Chondrocyte (in vitro differentiated cells): ENCODE measurements around the gene MRPL36. TPM values are rescaled to one million over a fixed set of nuclear protein-coding genes. Genes with fewer than 3 reads are reported as not detected.

Source experiments
- DNase-seq: peaks from one replicate; pipeline ENCODE4 v3.0.0; 2021; ENCODE audit warnings: mixed read lengths, low spot score
- H3K27ac Mint-ChIP-seq: one replicate; pipeline ENCODE4 v1.8.0; 2021; ENCODE audit warnings: mild to moderate bottlenecking, moderate library complexity, mixed read lengths; ENCODE audit not compliant: unreplicated experiment
- H3K27me3 Mint-ChIP-seq: 2 replicates; pipeline ENCODE4 v1.8.0; 2021; ENCODE audit warnings: low read depth, mixed read lengths
- H3K36me3 Mint-ChIP-seq: 2 replicates; pipeline ENCODE4 v1.8.0; 2021; ENCODE audit warnings: low read depth, mixed read lengths
- H3K4me1 Mint-ChIP-seq: 2 replicates; pipeline ENCODE4 v1.8.0; 2021; ENCODE audit warnings: low read depth, mild to moderate bottlenecking, mixed read lengths
- H3K4me3 Mint-ChIP-seq: one replicate; pipeline ENCODE4 v1.8.0; 2021; ENCODE audit warnings: mild to moderate bottlenecking, moderate library complexity, mixed read lengths; ENCODE audit not compliant: unreplicated experiment
- H3K9me3 Mint-ChIP-seq: 2 replicates; pipeline ENCODE4 v1.8.0; 2021; ENCODE audit warnings: low read depth, mixed read lengths
- CTCF ChIP-seq: fragments of 200-600 bp; sonication (generic); IDR thresholded peaks from 2 replicates; pipeline ENCODE4 v1.5.0; 2021; ENCODE audit warnings: antibody characterized with exemption, mild to moderate bottlenecking, moderate library complexity
- total RNA-seq: library from RNA; stranded (reverse); gene quantifications from 3 replicates; pipeline ENCODE4 v1.2.1, GENCODE V29; 2021

The MRPL36 gene
- total RNA-seq, 1 donor from 2014 or later: 37.4 TPM

- peak; percentile 77 for DNase-seq
- no peaks in the 10 kb centered on the region for H3K9me3 Mint-ChIP-seq
- peaks cover 22% of the 10 kb centered on the region for H3K27me3 Mint-ChIP-seq
- no peaks in the 10 kb centered on the region for H3K36me3 Mint-ChIP-seq
- H3K4me1 Mint-ChIP-seq: no peaks in the 10 kb centered on the region
- H3K27ac Mint-ChIP-seq: no peak overlapping the region
- H3K4me3 Mint-ChIP-seq: no peak overlapping the region
- no peak for TF ChIP-seq CTCF
Measured at GRCh38 chr5:1769752-1770442, 29.7 kb downstream of the MRPL36 start.

GRCh38 chr5:1769017-1769640 is 30.5 kb downstream of the MRPL36 start:
- no peak overlapping the region for H3K27ac Mint-ChIP-seq
- H3K27me3 Mint-ChIP-seq: peaks cover 26% of the 10 kb centered on the region
- no peaks in the 10 kb centered on the region for H3K4me1 Mint-ChIP-seq
- no peak overlapping the region for H3K4me3 Mint-ChIP-seq
- H3K36me3 Mint-ChIP-seq: no peaks in the 10 kb centered on the region
- no peak for TF ChIP-seq CTCF
- peak; percentile 81 for DNase-seq
- no peaks in the 10 kb centered on the region for H3K9me3 Mint-ChIP-seq

- Mint-ChIP-seq H3K4me1 (peaks cover 2% of the 10 kb centered on the region), H3K9me3 (no peaks in the 10 kb centered on the region), H3K4me3 (no peak overlapping the region), H3K27ac (no peak overlapping the region), H3K27me3 (peaks cover 28% of the 10 kb centered on the region), H3K36me3 (no peaks in the 10 kb centered on the region)
- peak; percentile 85 for DNase-seq
- no peak for TF ChIP-seq CTCF
Measured at GRCh38 chr5:1768283-1769000, 31.2 kb downstream of the MRPL36 start.

- Mint-ChIP-seq H3K36me3 (no peaks in the 10 kb centered on the region), H3K4me3 (no peak overlapping the region), H3K9me3 (no peaks in the 10 kb centered on the region), H3K27ac (no peak overlapping the region), H3K27me3 (peaks cover 27% of the 10 kb centered on the region), H3K4me1 (peaks cover 2% of the 10 kb centered on the region)
- TF ChIP-seq CTCF: no peak
- peak; percentile 77 for DNase-seq
Measured at GRCh38 chr5:1767524-1768282, 31.9 kb downstream of the MRPL36 start.

- TF ChIP-seq CTCF: no peak
- Mint-ChIP-seq H3K27me3 (peaks cover 29% of the 10 kb centered on the region), H3K4me1 (peaks cover 2% of the 10 kb centered on the region), H3K27ac (no peak overlapping the region), H3K36me3 (no peaks in the 10 kb centered on the region), H3K9me3 (no peaks in the 10 kb centered on the region), H3K4me3 (no peak overlapping the region)
- no peak for DNase-seq
Measured at GRCh38 chr5:1765880-1766235, 33.8 kb downstream of the MRPL36 start.
